ENCODE data around the gene ZNF573. TPM values are rescaled to one million over a fixed set of nuclear protein-coding genes. Genes with fewer than 3 reads are reported as not detected.
A peak's percentile ranks its signal among the peaks of the same experiment; 100 is the strongest.

The ZNF573 gene
- total and polyA plus RNA-seq, 2 experiments from 2014 or later, result 7.2 to 10.2 TPM

DNA sequence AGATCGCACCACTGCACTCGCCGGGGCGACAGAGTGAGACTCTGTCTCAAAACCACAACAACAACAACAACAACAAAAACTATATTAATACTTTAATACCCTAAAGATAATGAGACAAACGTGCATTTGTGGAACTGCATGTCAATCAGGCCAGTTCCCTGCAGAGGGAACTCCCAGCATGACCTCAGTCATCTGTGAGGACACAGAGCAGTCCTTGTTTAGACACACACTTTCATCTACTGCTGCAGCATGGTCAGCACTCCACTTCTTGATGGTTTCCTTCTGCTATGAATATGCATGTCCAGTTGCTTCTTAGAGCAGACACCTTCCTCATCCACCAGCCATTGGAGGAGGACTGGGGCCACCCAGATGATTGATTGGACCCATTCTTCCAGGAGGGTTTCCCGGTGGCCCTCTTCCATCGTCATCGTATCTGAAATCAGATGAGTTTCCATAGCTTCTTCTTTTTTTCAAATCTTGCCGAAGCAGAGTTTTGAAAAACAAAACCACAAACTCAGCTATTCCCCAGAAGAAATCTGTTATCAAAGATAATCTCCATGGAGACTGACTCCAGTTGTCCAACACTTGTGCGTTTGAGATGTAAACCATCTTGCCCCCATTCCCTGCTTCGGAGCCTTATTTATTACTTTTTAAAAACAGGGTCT, 86.3 kb downstream of the ZNF573 start:
- no peaks in the 10 kb centered on the region for H3K9me3 ChIP-seq (ENCODE audit: low read depth)
- no peak overlapping the region for H3K27ac ChIP-seq
- no peak overlapping the region for H3K4me3 ChIP-seq
- TF ChIP-seq, protein P1, sequence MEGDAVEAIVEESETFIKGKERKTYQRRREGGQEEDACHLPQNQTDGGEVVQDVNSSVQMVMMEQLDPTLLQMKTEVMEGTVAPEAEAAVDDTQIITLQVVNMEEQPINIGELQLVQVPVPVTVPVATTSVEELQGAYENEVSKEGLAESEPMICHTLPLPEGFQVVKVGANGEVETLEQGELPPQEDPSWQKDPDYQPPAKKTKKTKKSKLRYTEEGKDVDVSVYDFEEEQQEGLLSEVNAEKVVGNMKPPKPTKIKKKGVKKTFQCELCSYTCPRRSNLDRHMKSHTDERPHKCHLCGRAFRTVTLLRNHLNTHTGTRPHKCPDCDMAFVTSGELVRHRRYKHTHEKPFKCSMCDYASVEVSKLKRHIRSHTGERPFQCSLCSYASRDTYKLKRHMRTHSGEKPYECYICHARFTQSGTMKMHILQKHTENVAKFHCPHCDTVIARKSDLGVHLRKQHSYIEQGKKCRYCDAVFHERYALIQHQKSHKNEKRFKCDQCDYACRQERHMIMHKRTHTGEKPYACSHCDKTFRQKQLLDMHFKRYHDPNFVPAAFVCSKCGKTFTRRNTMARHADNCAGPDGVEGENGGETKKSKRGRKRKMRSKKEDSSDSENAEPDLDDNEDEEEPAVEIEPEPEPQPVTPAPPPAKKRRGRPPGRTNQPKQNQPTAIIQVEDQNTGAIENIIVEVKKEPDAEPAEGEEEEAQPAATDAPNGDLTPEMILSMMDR (IDR thresholded peaks at IDR 0.05; ENCODE audit: low read depth, low read length), result no peak
- no peaks in the 10 kb centered on the region for H3K4me1 ChIP-seq (ENCODE audit: low read depth)
- peak in 1 of 2 donors; percentile 22 for DNase-seq (ENCODE audit: low read depth in 1 of 2, low spot score in 1 of 2)
- H3K36me3 ChIP-seq, result peaks cover 5% of the 10 kb centered on the region
- no peaks in the 10 kb centered on the region for H3K27me3 ChIP-seq

DNA sequence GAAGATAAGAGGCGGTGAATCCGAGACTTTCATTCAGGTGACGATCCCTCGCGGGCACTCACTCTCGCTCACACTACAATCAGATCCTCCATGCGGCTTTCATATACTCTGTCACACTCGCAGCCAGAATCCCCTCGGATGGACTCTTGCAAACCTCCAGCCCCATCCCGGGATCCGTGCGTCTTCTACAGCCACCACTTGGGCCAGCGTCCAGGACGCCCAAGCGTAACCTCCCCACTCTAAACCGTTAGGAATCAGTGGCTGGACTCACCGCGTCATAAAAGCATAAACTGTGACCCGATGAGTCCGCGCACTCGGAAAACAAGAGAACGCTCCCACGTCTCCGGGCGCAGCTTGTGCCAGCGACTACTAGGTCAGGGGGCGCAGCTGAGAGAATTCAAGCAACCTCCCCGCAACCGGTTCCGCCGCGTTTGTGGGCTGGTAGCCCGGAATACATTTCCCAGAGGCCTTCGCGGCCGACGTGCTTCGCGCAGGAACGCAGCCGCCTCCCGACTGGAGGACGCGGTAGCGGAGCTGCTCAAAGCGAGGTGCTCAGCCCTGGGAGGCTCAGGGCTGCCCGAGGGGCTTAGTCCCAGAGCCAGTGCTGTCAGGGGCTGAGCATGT, 87.4 kb downstream of the ZNF573 start:
- Histone ChIP-seq H3K36me3 (peaks cover 3% of the 10 kb centered on the region), H3K27me3 (no peaks in the 10 kb centered on the region), H3K4me3 (peak overlapping the region; percentile 50), H3K9me3 (ENCODE audit: low read depth) (no peaks in the 10 kb centered on the region), H3K4me1 (ENCODE audit: low read depth) (no peaks in the 10 kb centered on the region), H3K27ac (peak overlapping the region; percentile 71)
- TF ChIP-seq, protein P1 (IDR thresholded peaks at IDR 0.05; ENCODE audit: low read depth, low read length), result no peak
- DNase-seq (ENCODE audit: low read depth in 1 of 2, low spot score in 1 of 2), result peak; percentile 93 to 96

Other genes starting within 250 kb of the ZNF573 start
- gene ZNF571, start 184.8 kb downstream of the ZNF573 start, total RNA-seq, result 3.3 and 5.0 TPM in 2 replicates
- 4.8 and 6.1 TPM in 2 replicates for gene ZNF571, start 184.8 kb downstream of the ZNF573 start, polyA plus RNA-seq
- gene ZNF540, start 184.7 kb downstream of the ZNF573 start, total RNA-seq, result 0.54 and 2.1 TPM in 2 replicates
- gene ZNF540, start 184.7 kb downstream of the ZNF573 start, polyA plus RNA-seq, result 0.26 and 2.4 TPM in 2 replicates
- gene ZFP30, start 124.1 kb downstream of the ZNF573 start, total RNA-seq, result 24.5 and 27.0 TPM in 2 replicates
- 7.1 and 10.9 TPM in 2 replicates for gene ZFP30, start 124.1 kb downstream of the ZNF573 start, polyA plus RNA-seq
- 8.4 and 28.3 TPM in 2 replicates for gene ZNF607, start 59.8 kb downstream of the ZNF573 start, total RNA-seq
- 4.5 and 15.2 TPM in 2 replicates for gene ZNF607, start 59.8 kb downstream of the ZNF573 start, polyA plus RNA-seq
- gene WDR87, start 127.0 kb upstream of the ZNF573 start, total RNA-seq, result not detected in 2 replicates
- 0.17 TPM in 1 of 2 replicates, not detected in the other for gene WDR87, start 127.0 kb upstream of the ZNF573 start, polyA plus RNA-seq
- 16.4 and 30.3 TPM in 2 replicates for gene SIPA1L3, start 127.6 kb upstream of the ZNF573 start, total RNA-seq
- gene SIPA1L3, start 127.6 kb upstream of the ZNF573 start, polyA plus RNA-seq, result 9.3 and 18.4 TPM in 2 replicates